Measurements from ENCODE around the gene MKNK2. TPM values are rescaled to one million over a fixed set of nuclear protein-coding genes. Genes with fewer than 3 reads are reported as not detected.

Gene MKNK2
- polyA plus RNA-seq, 1 donor from 2014 or later, result 27.6 TPM

DNA sequence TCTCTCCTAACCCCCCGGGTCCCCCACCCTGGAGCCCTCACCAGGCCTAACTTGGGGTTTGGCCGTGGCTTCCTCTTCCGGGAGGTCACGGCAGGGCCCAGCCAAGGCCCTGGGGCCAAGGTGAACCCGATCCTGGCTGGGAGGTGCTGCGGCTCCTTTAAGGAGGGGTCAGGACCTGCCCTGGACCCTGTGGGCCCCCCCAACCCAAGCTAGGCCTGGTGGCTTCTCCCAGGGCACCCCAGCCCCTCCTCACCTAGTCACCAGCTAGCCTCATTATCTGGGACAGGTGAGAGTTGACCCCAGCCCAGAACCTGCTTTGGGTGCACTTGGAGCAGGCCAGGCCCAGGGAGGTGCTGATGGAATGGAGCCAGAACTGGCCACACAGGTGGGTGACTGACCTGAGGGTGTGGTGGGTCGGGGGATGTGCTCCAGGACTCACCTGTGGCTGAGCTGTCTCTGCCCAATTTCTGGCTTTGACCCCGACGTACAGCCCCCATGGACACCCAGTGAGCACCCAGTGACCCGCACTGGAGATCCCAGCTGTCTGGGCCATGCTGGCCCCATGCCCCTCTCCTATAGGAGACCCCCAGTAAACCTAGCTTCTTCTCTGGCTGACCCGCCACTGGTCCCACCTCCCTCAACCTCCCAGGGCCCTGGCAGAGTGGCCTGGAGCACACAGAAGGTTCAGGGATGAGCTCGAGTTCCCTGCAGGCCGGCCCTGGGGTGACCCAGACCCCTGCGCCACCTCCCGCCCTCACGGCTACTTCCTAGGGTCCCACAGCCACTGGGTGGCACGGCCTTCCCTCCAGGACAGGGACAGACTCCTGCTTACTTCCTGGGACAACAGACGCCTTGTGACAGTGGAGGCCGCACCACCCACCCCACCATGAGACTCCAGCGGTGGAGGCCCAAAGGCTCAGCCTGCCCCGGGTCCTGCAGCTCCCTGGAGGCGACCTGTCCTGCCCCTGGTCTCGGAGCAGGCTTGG, 6.7 kb upstream of the MKNK2 start:
- Histone ChIP-seq H3K9me2 (ENCODE audit: insufficient read depth, low read length) (no peaks in the 10 kb centered on the region), H3K27me3 (ENCODE audit: insufficient read depth, low read depth, low read length) (no peaks in the 10 kb centered on the region), H3K27ac (ENCODE audit: low read length) (no peak overlapping the region), H3K9ac (ENCODE audit: low read length) (no peak overlapping the region), H4K20me1 (ENCODE audit: insufficient read depth) (no peaks in the 10 kb centered on the region), H3K79me2 (replicated peaks; ENCODE audit: insufficient read depth, low read length) (no peaks in the 10 kb centered on the region), H2AFZ (ENCODE audit: low read depth, low read length) (no peak overlapping the region), H3F3A (ENCODE audit: insufficient read depth, low read length, poor library complexity, severe bottlenecking) (no peaks in the 10 kb centered on the region), H3K4me2 (ENCODE audit: low read length) (no peak overlapping the region), H3K36me3 (ENCODE audit: insufficient read depth, low read length) (no peaks in the 10 kb centered on the region), H3K9me3 (ENCODE audit: low read length) (no peaks in the 10 kb centered on the region), H3K4me3 (ENCODE audit: low read length) (no peak overlapping the region)
- TF ChIP-seq SMC3 (conservative IDR thresholded peaks at IDR 0.05; ENCODE audit: poor library complexity) (no peak), EP300 (conservative IDR thresholded peaks at IDR 0.05; ENCODE audit: poor library complexity, severe bottlenecking) (no peak), EZH2 (IDR thresholded peaks at IDR 0.05; ENCODE audit: borderline replicate concordance, insufficient read depth, low read length, poor library complexity, severe bottlenecking) (no peak), MXI1 (conservative IDR thresholded peaks at IDR 0.05; ENCODE audit: poor library complexity, severe bottlenecking) (no peak), TAF1 (IDR thresholded peaks at IDR 0.05; ENCODE audit: low read depth) (no peak), POLR2AphosphoS5 (IDR thresholded peaks at IDR 0.05) (no peak), RAD21 (conservative IDR thresholded peaks at IDR 0.05) (no peak)
- TF ChIP-seq, protein P1, sequence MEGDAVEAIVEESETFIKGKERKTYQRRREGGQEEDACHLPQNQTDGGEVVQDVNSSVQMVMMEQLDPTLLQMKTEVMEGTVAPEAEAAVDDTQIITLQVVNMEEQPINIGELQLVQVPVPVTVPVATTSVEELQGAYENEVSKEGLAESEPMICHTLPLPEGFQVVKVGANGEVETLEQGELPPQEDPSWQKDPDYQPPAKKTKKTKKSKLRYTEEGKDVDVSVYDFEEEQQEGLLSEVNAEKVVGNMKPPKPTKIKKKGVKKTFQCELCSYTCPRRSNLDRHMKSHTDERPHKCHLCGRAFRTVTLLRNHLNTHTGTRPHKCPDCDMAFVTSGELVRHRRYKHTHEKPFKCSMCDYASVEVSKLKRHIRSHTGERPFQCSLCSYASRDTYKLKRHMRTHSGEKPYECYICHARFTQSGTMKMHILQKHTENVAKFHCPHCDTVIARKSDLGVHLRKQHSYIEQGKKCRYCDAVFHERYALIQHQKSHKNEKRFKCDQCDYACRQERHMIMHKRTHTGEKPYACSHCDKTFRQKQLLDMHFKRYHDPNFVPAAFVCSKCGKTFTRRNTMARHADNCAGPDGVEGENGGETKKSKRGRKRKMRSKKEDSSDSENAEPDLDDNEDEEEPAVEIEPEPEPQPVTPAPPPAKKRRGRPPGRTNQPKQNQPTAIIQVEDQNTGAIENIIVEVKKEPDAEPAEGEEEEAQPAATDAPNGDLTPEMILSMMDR (IDR thresholded peaks at IDR 0.05; ENCODE audit: poor library complexity, severe bottlenecking), result no peak
- TF ChIP-seq, protein P2, sequence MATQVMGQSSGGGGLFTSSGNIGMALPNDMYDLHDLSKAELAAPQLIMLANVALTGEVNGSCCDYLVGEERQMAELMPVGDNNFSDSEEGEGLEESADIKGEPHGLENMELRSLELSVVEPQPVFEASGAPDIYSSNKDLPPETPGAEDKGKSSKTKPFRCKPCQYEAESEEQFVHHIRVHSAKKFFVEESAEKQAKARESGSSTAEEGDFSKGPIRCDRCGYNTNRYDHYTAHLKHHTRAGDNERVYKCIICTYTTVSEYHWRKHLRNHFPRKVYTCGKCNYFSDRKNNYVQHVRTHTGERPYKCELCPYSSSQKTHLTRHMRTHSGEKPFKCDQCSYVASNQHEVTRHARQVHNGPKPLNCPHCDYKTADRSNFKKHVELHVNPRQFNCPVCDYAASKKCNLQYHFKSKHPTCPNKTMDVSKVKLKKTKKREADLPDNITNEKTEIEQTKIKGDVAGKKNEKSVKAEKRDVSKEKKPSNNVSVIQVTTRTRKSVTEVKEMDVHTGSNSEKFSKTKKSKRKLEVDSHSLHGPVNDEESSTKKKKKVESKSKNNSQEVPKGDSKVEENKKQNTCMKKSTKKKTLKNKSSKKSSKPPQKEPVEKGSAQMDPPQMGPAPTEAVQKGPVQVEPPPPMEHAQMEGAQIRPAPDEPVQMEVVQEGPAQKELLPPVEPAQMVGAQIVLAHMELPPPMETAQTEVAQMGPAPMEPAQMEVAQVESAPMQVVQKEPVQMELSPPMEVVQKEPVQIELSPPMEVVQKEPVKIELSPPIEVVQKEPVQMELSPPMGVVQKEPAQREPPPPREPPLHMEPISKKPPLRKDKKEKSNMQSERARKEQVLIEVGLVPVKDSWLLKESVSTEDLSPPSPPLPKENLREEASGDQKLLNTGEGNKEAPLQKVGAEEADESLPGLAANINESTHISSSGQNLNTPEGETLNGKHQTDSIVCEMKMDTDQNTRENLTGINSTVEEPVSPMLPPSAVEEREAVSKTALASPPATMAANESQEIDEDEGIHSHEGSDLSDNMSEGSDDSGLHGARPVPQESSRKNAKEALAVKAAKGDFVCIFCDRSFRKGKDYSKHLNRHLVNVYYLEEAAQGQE (IDR thresholded peaks at IDR 0.05; ENCODE audit: borderline replicate concordance), result no peak

DNA sequence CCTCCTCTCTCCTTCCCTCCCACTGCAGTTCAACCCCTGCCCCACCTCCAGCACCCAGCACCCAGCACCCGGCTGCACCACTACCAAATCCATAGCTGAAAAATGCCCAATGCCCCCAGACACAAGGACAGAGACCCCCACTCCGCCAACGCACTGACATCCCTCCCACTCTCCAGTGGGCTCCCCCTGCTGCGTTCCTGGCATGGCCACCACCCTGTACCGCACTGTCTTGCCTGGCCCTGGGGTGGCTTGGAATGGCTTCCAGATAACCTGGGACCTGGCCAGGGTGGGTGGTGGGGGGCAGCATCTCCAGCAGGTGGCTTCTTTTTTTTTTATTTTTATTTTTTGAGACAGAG, 5.8 kb upstream of the MKNK2 start:
- no peak overlapping the region for H3K27ac ChIP-seq (ENCODE audit: low read length)
- H3K9me3 ChIP-seq (ENCODE audit: low read length), result no peaks in the 10 kb centered on the region
- H3K4me2 ChIP-seq (ENCODE audit: low read length), result no peak overlapping the region
- H3K9ac ChIP-seq (ENCODE audit: low read length), result no peak overlapping the region
- H3K4me3 ChIP-seq (ENCODE audit: low read length), result no peak overlapping the region
- no peaks in the 10 kb centered on the region for H4K20me1 ChIP-seq (ENCODE audit: insufficient read depth)
- no peaks in the 10 kb centered on the region for H3K27me3 ChIP-seq (ENCODE audit: insufficient read depth, low read depth, low read length)
- no peak overlapping the region for H2AFZ ChIP-seq (ENCODE audit: low read depth, low read length)
- TF ChIP-seq, protein P2 (IDR thresholded peaks at IDR 0.05; ENCODE audit: borderline replicate concordance), result no peak
- TF ChIP-seq EZH2 (IDR thresholded peaks at IDR 0.05; ENCODE audit: borderline replicate concordance, insufficient read depth, low read length, poor library complexity, severe bottlenecking) (no peak), SMC3 (conservative IDR thresholded peaks at IDR 0.05; ENCODE audit: poor library complexity) (no peak), TAF1 (IDR thresholded peaks at IDR 0.05; ENCODE audit: low read depth) (no peak), RAD21 (conservative IDR thresholded peaks at IDR 0.05) (no peak), EP300 (conservative IDR thresholded peaks at IDR 0.05; ENCODE audit: poor library complexity, severe bottlenecking) (no peak), MXI1 (conservative IDR thresholded peaks at IDR 0.05; ENCODE audit: poor library complexity, severe bottlenecking) (no peak), POLR2AphosphoS5 (IDR thresholded peaks at IDR 0.05) (no peak)
- TF ChIP-seq, protein P1 (IDR thresholded peaks at IDR 0.05; ENCODE audit: poor library complexity, severe bottlenecking), result no peak
- no peaks in the 10 kb centered on the region for H3F3A ChIP-seq (ENCODE audit: insufficient read depth, low read length, poor library complexity, severe bottlenecking)
- H3K9me2 ChIP-seq (ENCODE audit: insufficient read depth, low read length), result no peaks in the 10 kb centered on the region
- no peaks in the 10 kb centered on the region for H3K36me3 ChIP-seq (ENCODE audit: insufficient read depth, low read length)
- no peaks in the 10 kb centered on the region for H3K79me2 ChIP-seq (replicated peaks; ENCODE audit: insufficient read depth, low read length)
